Ovary (tissue), 3 donors: ENCODE results near the gene MAPK8IP1.

ENCODE experiments used
- EP300 ChIP-seq: sonication (generic); formaldehyde crosslinking; IDR thresholded peaks from one replicate; pipeline ENCODE4 v1.6.1; 2017; ENCODE audit warnings: antibody characterized with exemption
- POLR2A ChIP-seq: fragments of 450-650 bp; IDR thresholded peaks from one replicate; pipeline ENCODE4 v1.6.1; 2017; ENCODE audit warnings: antibody characterized with exemption, mild to moderate bottlenecking, moderate library complexity
- TF ChIP-seq, protein P1 (sequence below), 3 donors: fragments of 450-650 bp in 2 of 3; fragments of 200-600 bp in 1 of 3; IDR thresholded peaks; one replicate each; pipeline versions ENCODE4 v1.5.1 to v1.8.0; 2016 to 2022; ENCODE audit warnings: antibody characterized with exemption in 3 of 3, mild to moderate bottlenecking in 1 of 3
- donor health status: DM: no; HTN: no; CAD: no.

DNA sequence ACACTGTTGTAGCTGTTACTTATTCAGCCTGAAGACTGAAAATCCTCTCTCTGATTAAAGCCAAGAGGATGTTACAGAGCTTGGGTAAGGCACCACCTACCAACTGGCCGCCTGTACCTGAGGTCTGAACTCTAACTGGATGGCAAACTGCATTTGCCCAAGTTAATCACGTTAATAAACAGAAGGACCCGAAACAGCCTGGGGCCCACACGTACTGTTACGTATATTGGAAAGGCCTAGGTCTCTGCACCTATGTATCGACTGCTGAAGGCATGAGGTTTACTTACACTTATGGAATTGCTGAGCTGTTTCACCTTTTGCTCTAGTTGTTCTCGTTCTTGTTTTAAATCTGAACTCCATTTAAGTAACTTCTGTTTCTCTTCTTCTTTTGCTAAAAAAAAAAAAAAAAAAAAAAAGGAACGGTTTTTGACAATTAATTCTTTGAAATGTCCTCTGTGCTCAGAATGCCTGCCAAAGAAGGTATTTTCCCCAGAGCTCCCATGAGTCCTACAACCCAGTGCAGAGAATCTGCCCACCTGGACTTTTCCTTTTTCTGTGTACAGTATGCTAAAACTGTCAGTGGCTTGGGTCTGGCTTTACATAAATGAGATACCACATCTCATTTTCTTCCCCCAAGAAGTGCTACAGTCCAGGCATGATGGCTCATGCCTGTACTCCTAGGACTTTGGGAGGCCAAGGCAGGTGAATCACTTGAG lies 50.1 kb downstream of the MAPK8IP1 start:
- TF ChIP-seq, protein P1, sequence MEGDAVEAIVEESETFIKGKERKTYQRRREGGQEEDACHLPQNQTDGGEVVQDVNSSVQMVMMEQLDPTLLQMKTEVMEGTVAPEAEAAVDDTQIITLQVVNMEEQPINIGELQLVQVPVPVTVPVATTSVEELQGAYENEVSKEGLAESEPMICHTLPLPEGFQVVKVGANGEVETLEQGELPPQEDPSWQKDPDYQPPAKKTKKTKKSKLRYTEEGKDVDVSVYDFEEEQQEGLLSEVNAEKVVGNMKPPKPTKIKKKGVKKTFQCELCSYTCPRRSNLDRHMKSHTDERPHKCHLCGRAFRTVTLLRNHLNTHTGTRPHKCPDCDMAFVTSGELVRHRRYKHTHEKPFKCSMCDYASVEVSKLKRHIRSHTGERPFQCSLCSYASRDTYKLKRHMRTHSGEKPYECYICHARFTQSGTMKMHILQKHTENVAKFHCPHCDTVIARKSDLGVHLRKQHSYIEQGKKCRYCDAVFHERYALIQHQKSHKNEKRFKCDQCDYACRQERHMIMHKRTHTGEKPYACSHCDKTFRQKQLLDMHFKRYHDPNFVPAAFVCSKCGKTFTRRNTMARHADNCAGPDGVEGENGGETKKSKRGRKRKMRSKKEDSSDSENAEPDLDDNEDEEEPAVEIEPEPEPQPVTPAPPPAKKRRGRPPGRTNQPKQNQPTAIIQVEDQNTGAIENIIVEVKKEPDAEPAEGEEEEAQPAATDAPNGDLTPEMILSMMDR (IDR thresholded peaks at IDR 0.05), result no peak
- TF ChIP-seq POLR2A (no peak), EP300 (no peak)
